SU-DHL-6 (cell line): ENCODE data around the gene TMX3.

Experiments
- H2AFZ ChIP-seq: fragments of 200-600 bp; sonication (generic); 2 replicates; pipeline ENCODE4 v1.6.1; 2014; ENCODE audit warnings: low read depth, mild to moderate bottlenecking, moderate library complexity, mixed read lengths, antibody characterized with exemption, low read length; ENCODE audit not compliant: severe bottlenecking
- H3F3A ChIP-seq: fragments of 200-600 bp; shearing (Covaris generic); 2 replicates; pipeline ENCODE4 v1.6.0; 2016; ENCODE audit warnings: antibody characterized with exemption, mild to moderate bottlenecking; ENCODE audit not compliant: insufficient read depth
- H3K27ac ChIP-seq: fragments of 200-600 bp; sonication (generic); 2 replicates; pipeline ENCODE4 v1.5.1; 2016; ENCODE audit warnings: low read depth, mild to moderate bottlenecking, low read length, moderate library complexity, mixed read lengths
- H3K27me3 ChIP-seq: fragments of 200-600 bp; sonication (generic), shearing (Covaris generic); 2 replicates; pipeline ENCODE4 v1.6.0; 2014; ENCODE audit warnings: mild to moderate bottlenecking, low read length
- H3K36me3 ChIP-seq: fragments of 200-600 bp; sonication (generic); 2 replicates; pipeline ENCODE4 v1.6.1; 2014; ENCODE audit warnings: mild to moderate bottlenecking, low read length, mixed read lengths
- H3K4me2 ChIP-seq: fragments of 300-600, 200-600 bp; shearing (Covaris generic), sonication (generic); 2 replicates; pipeline ENCODE4 v1.6.0; 2014; ENCODE audit warnings: low read length, low read depth, mild to moderate bottlenecking; ENCODE audit not compliant: poor library complexity, severe bottlenecking
- H3K4me3 ChIP-seq: fragments of 200-600 bp; sonication (generic); 2 replicates; pipeline ENCODE4 v1.5.1; 2014; ENCODE audit warnings: antibody characterized with exemption, low read length, mild to moderate bottlenecking, mixed read lengths; ENCODE audit not compliant: insufficient read depth, poor library complexity, severe bottlenecking
- H3K79me2 ChIP-seq: fragments of 200-600 bp; sonication (generic); 2 replicates; pipeline ENCODE4 v1.6.1; 2014; ENCODE audit warnings: mild to moderate bottlenecking, low read length, moderate library complexity; ENCODE audit not compliant: insufficient read depth
- H3K9ac ChIP-seq: fragments of 200-600 bp; sonication (generic); 2 replicates; pipeline ENCODE4 v1.7.0; 2014; ENCODE audit warnings: mild to moderate bottlenecking, low read length
- H3K9me2 ChIP-seq: fragments of 200-600 bp; sonication (generic); replicated peaks from 2 replicates; pipeline ENCODE4 v1.6.1; 2014; ENCODE audit warnings: low read length; ENCODE audit not compliant: insufficient read depth
- H3K9me3 ChIP-seq: fragments of 200-600 bp; sonication (generic); 2 replicates; pipeline ENCODE4 v1.6.1; 2014; ENCODE audit warnings: low read length, mixed read lengths; ENCODE audit not compliant: insufficient read depth
- H4K20me1 ChIP-seq: fragments of 200-600 bp; sonication (generic); 2 replicates; pipeline ENCODE4 v1.6.1; 2014; ENCODE audit warnings: low read depth, mild to moderate bottlenecking, antibody characterized with exemption, low read length, moderate library complexity, mixed read lengths
- CTCF ChIP-seq: fragments of 200-600 bp; sonication (generic); IDR thresholded peaks from one replicate; pipeline ENCODE4 v1.5.1; 2017; ENCODE audit warnings: antibody characterized with exemption, mild to moderate bottlenecking, low read length, moderate library complexity; ENCODE audit not compliant: insufficient read depth, poor library complexity, severe bottlenecking
- EZH2phosphoT487 ChIP-seq: fragments of 200-600 bp; sonication (generic), shearing (Covaris generic); conservative IDR thresholded peaks from 2 replicates; pipeline ENCODE4 v1.6.1; 2018; ENCODE audit warnings: mild to moderate bottlenecking, antibody characterized with exemption, low read length, moderate library complexity, mixed read lengths

Gene TMX3

GRCh38 chr18:68733707-68734106 is 18.8 kb upstream of the TMX3 start:
- H3F3A ChIP-seq = no peaks in the 10 kb centered on the region
- H3K4me3 ChIP-seq = no peak overlapping the region
- TF ChIP-seq CTCF (no peak), EZH2phosphoT487 (no peak)
- H3K9ac ChIP-seq = no peak overlapping the region
- no peaks in the 10 kb centered on the region for H3K79me2 ChIP-seq
- H3K36me3 ChIP-seq = no peaks in the 10 kb centered on the region
- H4K20me1 ChIP-seq = no peaks in the 10 kb centered on the region
- no peak overlapping the region for H3K4me2 ChIP-seq
- no peaks in the 10 kb centered on the region for H3K9me2 ChIP-seq
- H3K27me3 ChIP-seq = no peaks in the 10 kb centered on the region
- H2AFZ ChIP-seq = no peak overlapping the region
- no peaks in the 10 kb centered on the region for H3K9me3 ChIP-seq
- H3K27ac ChIP-seq = no peak overlapping the region

GRCh38 chr18:68728081-68728700 is 13.3 kb upstream of the TMX3 start:
- H3K4me2 ChIP-seq = no peak overlapping the region
- no peaks in the 10 kb centered on the region for H3K9me2 ChIP-seq
- H2AFZ ChIP-seq = no peak overlapping the region
- TF ChIP-seq EZH2phosphoT487 (no peak), CTCF (no peak)
- H3F3A ChIP-seq = no peaks in the 10 kb centered on the region
- H3K9me3 ChIP-seq = no peaks in the 10 kb centered on the region
- H4K20me1 ChIP-seq = no peaks in the 10 kb centered on the region
- H3K27me3 ChIP-seq = no peaks in the 10 kb centered on the region
- H3K4me3 ChIP-seq = no peak overlapping the region
- H3K27ac ChIP-seq = no peak overlapping the region
- no peaks in the 10 kb centered on the region for H3K36me3 ChIP-seq
- no peak overlapping the region for H3K9ac ChIP-seq
- no peaks in the 10 kb centered on the region for H3K79me2 ChIP-seq

GRCh38 chr18:68727506-68727905 is 12.6 kb upstream of the TMX3 start:
- no peaks in the 10 kb centered on the region for H3F3A ChIP-seq
- no peaks in the 10 kb centered on the region for H3K27me3 ChIP-seq

More at GRCh38 chr18:68727506-68727905, 12.6 kb upstream of the TMX3 start:
- H3K27ac ChIP-seq = no peak overlapping the region
- H3K9me3 ChIP-seq = no peaks in the 10 kb centered on the region
- H3K36me3 ChIP-seq = no peaks in the 10 kb centered on the region
- H3K9ac ChIP-seq = no peak overlapping the region
- TF ChIP-seq EZH2phosphoT487 (no peak), CTCF (no peak)
- H3K79me2 ChIP-seq = no peaks in the 10 kb centered on the region
- no peaks in the 10 kb centered on the region for H3K9me2 ChIP-seq
- H3K4me3 ChIP-seq = no peak overlapping the region
- H2AFZ ChIP-seq = no peak overlapping the region
- H3K4me2 ChIP-seq = no peak overlapping the region
- H4K20me1 ChIP-seq = no peaks in the 10 kb centered on the region
